ENCODE measurements around the gene RABL2A.
"Not testable (repeated sequence)": the region's sequence is repeated elsewhere in the genome, so short reads cannot be mapped to it uniquely, and the experiment has no call there.

The RABL2A gene

GRCh38 chr2:113609822-113610221 lies 17.2 kb upstream of the RABL2A start:
- not testable (repeated sequence) for DNase-seq (ENCODE audit: low read depth)

GRCh38 chr2:113621002-113621401 lies 6.1 kb upstream of the RABL2A start:
- DNase-seq (ENCODE audit: low read depth): not testable (repeated sequence)

GRCh38 chr2:113625906-113626305 lies 1.2 kb upstream of the RABL2A start:
- not testable (repeated sequence) for DNase-seq (ENCODE audit: low read depth)

GRCh38 chr2:113632849-113633345 lies 5.8 kb downstream of the RABL2A start:
- DNase-seq (ENCODE audit: low read depth): not testable (repeated sequence)

- DNase-seq (ENCODE audit: low read depth): not testable (repeated sequence)
Observed at GRCh38 chr2:113635358-113635757, 8.3 kb downstream of the RABL2A start.

- not testable (repeated sequence) for DNase-seq (ENCODE audit: low read depth)
Observed at GRCh38 chr2:113636226-113636625, 9.2 kb downstream of the RABL2A start.

GRCh38 chr2:113638084-113638483 lies 11.0 kb downstream of the RABL2A start:
- DNase-seq (ENCODE audit: low read depth): not testable (repeated sequence)

- not testable (repeated sequence) for DNase-seq (ENCODE audit: low read depth)
Observed at GRCh38 chr2:113646217-113646616, 19.2 kb downstream of the RABL2A start.

GRCh38 chr2:113650834-113651815 lies 24.1 kb downstream of the RABL2A start:
- not testable (repeated sequence) for DNase-seq (ENCODE audit: low read depth)

GRCh38 chr2:113652599-113652998 lies 25.5 kb downstream of the RABL2A start:
- not testable (repeated sequence) for DNase-seq (ENCODE audit: low read depth)

- not testable (repeated sequence) for DNase-seq (ENCODE audit: low read depth)
Observed at GRCh38 chr2:113656031-113656624, 29.1 kb downstream of the RABL2A start.

GRCh38 chr2:113657735-113658134 lies 30.7 kb downstream of the RABL2A start:
- DNase-seq (ENCODE audit: low read depth): not testable (repeated sequence)

GRCh38 chr2:113663285-113664060 lies 36.4 kb downstream of the RABL2A start:
- DNase-seq (ENCODE audit: low read depth): not testable (repeated sequence)

- DNase-seq (ENCODE audit: low read depth): not testable (repeated sequence)
Observed at GRCh38 chr2:113664761-113665533, 37.9 kb downstream of the RABL2A start.

- not testable (repeated sequence) for DNase-seq (ENCODE audit: low read depth)
Observed at GRCh38 chr2:113669013-113669412, 41.9 kb downstream of the RABL2A start.

GRCh38 chr2:113672326-113672932 lies 45.4 kb downstream of the RABL2A start:
- no peak for DNase-seq (ENCODE audit: low read depth)

- no peak for DNase-seq (ENCODE audit: low read depth)
Observed at GRCh38 chr2:113675875-113676274, 48.8 kb downstream of the RABL2A start.

- no peak for DNase-seq (ENCODE audit: low read depth)
Observed at GRCh38 chr2:113676623-113677266, 49.7 kb downstream of the RABL2A start.

GRCh38 chr2:113677330-113677729 lies 50.3 kb downstream of the RABL2A start:
- DNase-seq (ENCODE audit: low read depth): no peak

- DNase-seq (ENCODE audit: low read depth): no peak
Observed at GRCh38 chr2:113679457-113679856, 52.4 kb downstream of the RABL2A start.

Measured in activated T-cell treated with anti-CD3 and anti-CD28 coated beads for 48 hours (primary cell).